Stimulated activated CD8-positive, alpha-beta memory T cell treated with anti-CD3 and anti-CD28 coated beads, Interleukin-15, amount 100 ng/mL, for 4 hours (primary cell): ENCODE measurements around the gene TSPAN8.
"Not testable (repeated sequence)": the region's sequence is repeated elsewhere in the genome, so short reads cannot be mapped to it uniquely, and the experiment has no call there.

Source experiments
- DNase-seq, 2 donors: peaks; one replicate each; pipeline ENCODE4 v3.0.0-alpha.2; 2020; ENCODE audit warnings: low read depth in 2 of 2

The TSPAN8 gene

DNA sequence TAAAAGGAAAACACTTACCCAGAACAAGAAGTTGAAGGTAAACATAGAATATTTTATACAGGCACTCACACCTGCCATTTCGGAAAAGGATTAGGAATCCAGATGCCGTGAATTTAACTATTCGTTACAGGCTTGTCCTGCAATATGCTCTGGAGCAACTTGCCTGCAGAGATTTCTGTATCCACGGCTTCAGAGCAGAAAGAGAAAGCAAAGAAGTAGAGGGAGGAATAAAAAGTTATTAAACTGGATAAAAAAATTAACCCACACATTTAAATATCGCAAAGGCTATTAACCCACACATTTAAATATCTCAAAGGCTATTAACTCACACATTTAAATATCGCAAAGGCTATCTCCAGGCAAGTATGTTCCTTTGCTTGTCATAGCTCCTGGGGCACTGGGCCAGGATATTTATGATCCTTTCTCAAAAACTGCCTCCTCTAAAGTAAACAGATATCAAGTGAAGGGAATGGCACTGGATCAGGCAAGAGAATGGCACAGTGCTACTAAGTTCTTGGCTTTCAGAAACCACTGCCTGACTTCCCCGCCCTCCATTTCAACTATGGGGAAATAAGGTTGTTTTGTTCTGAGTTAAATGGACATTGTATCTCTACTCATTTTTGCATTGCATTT, at the start of gene TSPAN8:
Gene TSPAN8, minus strand, starts transcription at position 399 of the 633 bp plus-strand sequence. Its CDS starts 321 bp downstream, at position 78.
- DNase-seq = no peak

DNA sequence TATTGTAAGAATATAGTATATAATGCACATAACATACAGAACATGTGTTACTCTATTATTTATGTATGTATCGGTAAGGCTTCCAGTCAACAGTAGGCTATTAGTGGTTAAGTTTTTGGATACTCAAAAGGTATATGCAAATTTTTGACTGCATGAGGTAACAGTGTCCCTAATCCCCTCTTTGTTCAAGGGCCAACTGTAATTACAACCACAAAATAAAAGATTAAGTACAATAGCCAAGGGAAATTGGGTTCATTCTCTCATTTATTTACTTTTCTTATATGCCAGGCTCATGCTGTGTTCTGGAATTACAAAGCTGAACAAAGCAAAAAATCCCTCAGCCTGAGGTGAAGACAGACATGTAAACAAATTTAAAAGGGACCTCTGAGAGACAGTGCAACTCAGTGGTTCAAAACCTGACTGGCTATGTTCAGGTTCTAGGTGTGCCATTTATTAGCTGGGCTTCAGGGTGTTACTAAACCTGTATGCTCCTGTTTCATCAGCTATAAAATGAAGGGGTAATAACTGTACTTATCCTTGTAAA, 43.4 kb upstream of the TSPAN8 start:
- no peak for DNase-seq

DNA sequence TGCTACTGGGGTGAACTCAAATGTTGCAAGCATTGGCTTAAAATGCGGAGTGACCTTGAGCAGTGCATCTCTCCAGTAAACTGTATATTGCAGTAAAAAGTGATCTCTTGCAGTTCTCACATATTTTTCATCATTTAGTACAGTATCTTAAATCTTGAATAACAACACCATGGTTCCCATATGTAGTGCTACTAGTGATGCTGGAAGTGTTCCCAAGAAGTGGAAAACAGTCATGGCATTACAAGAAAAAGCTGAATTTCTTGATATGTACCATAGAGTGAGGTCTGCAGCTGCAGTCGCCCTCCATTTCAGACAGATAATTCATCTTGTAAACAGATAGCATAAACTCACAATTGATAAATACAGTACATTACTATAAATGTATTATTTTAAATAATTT, 42.9 kb upstream of the TSPAN8 start:
- no peak for DNase-seq

DNA sequence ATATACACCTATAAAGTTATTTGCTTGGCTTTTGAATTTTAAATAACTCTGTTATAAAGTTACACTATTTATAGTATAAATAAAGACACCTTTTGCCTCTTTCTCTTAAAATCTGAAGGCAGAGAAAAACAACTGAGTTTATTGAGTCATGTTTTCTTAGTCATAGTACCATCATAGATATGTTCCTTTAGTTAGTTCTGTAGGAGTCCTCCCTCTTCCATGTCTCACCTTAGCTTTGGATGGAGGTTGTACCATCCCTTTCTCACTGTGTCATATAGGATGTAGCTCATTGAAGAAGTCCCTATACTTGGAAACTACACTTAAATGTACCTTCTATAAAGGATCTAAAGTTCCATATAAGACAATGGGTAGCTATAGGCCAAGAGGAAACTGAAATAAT, 39.7 kb upstream of the TSPAN8 start:
- no peak for DNase-seq

DNA sequence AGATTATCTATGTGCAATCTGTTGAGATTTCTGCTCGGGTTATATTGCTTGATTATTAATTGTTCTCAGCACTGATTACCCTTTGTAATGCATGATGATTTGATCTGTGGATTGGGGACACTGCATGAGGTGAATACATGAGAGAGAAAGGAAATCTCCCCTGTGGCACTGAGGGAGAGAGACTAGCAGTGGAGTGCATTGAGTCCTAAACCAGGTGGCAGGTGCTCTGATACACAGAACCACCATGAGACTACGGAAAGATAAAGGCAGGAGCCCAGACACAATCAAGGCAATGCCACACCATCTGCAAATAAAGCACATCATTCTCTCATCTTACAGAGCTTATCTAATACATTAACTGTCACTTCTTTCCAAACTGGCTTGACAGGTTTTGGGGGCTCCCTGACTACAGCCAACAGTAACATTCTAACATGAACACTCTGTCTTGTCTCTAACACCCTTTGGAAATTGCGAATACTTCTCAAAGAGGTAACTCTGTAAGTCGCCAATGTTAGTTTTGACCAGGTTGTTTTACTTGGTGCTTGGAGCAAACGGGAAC, 37.6 kb upstream of the TSPAN8 start:
- no peak for DNase-seq

DNA sequence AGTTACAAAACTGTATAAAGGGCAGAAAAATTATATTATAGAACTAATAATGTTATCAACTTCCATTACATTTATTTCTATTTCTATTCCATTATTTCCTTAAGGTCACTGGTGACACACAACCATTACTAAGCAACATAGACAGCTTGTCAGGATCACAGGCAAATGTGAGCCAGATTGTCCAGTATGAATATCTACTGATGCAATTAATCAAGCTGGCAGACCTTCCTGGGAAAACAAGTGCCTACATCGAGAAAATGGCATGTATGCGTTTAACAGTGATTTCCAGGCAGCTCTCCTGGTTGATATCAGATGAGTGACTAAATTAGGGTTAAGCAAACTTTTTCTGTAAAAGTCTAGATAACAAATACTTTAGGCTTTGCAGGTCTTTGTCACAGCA, 36.9 kb upstream of the TSPAN8 start:
- DNase-seq = no peak

DNA sequence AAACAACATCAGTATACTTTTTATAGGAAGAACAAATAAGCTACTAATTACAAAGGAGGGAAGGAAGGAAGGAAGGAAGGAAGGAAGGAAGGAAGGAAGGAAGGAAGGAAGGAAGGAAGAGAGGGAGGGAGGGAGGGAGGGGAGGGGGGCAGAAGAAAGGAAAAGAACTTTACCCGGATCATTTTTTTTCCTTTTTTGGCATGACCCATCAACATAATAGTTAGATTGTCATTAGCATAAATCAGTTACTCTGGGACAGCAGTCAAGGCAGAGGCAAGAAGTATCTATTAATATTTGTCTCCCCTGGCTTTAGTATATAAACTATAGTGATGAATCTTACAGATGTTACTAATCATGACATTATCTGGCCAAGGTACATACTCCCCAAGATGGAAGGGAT, 35.2 kb upstream of the TSPAN8 start:
- DNase-seq = no peak

DNA sequence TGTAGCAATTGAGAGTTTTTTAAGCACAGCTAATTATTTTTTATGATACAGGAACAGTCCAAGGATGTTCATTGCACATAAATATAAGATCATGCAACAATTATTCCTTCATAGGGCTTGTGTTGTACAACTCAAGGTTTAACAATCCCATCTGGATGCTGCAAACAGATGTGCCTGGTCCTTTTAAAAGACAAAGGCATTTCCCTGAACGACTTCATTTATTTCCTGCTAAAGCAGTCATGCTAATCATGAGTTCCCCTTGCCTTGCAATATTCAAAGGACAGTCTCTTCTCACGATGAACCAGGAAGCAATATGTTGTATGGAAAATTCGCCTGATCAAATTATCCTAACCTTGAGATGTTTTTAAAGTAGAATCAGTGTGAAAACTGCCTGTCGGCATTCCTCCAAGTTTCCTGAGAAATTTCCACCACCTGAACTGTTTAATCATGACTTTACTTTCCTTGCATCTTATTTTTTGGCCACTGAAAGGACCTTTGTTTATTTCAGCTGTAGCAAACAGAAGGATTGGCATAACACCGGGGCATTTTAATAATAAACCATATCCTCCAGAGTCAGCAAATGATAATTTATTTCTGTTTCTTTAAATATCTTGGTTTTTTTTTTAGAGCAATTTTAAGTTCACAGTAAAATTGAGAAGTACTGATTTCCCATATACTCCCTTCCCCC, 33.9 kb upstream of the TSPAN8 start:
- no peak for DNase-seq

DNA sequence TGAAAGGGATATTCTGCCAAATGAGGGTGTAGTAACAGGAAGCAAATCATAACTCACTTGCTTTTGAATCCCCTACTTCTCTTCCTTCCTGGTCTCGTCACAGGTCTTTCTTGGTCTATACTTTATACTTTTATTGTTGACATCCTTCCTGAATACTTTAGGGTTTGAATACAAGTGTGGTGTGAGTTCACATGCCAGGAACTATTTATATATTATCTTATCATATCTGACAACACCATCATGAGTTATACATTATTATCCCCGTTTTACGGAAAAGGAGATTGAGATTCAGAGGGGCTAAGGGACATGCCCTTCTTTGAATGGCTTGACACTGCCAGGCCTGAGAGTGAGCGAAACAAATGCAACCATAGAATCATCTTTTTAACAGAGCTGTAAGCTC, 33.0 kb upstream of the TSPAN8 start:
- DNase-seq = no peak

DNA sequence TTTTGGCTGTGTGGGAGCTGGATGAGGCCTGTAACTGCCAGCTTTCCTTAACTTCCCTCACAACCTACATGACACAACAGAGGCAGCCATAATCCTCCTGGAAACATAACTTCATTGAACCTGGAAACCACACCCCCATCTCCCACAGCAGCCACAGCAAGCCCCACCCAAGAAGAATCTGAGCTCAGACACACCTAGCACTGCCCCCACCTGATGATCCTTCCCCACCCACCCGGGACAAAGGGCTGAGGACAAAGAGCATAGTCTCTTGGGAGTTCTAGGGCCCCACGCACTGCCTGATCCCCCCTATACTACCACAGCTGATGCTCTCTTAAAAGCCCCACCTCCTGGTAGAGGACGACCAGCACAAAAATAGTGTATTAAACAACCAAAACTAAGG, 29.6 kb upstream of the TSPAN8 start:
- no peak for DNase-seq

DNA sequence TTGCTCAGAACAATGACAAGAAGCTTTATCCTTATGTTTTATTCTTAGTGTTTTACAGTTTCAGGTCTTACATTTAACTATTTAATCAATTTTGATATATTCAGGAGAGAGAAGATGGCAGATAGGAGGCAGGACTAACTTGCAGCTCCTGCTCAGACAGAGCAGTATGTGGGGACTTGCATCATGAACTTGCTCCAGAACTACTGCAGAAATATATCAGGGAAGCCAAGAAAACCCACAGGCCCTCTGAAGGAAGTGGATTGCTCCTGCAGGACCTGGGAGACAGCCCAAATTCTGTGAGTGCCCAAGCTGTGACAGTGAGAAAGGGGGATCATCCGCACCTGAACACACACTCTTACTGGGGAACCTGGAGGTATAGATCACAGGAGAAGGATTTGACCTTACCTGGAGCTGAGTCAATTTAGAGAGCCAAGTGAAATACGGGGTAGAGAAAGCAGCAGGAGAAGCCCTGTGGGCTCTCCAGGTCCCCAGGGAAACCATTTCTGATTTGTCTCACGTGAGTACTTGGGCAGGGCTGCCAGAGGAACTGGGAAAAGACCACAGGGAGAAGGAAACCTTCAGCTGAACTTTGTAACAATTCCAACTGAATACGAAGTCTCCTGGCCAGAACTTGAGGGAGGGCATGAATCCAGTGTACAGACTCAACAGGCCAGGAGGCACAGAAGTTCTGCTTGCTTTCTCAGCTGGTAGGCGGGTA, 28.9 kb upstream of the TSPAN8 start:
- no peak for DNase-seq

DNA sequence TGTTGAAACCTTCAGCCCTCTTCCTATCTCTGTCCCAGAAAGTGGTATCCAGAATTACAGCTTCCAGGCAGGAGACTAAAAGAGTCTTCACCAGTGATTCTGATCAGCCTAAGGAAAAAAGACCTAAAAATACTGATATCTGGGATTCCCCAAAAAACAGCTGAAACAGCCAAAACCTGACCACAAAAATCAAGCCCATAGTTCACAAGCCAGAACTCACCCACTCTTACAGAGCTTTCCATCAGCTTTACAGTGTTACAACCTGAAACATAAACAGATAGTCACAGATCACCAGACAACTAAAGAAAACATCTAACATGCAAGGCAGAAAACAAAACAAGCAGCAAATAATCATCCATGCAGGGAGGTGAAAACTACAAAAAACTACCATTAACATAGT, 26.0 kb upstream of the TSPAN8 start:
- no peak for DNase-seq

DNA sequence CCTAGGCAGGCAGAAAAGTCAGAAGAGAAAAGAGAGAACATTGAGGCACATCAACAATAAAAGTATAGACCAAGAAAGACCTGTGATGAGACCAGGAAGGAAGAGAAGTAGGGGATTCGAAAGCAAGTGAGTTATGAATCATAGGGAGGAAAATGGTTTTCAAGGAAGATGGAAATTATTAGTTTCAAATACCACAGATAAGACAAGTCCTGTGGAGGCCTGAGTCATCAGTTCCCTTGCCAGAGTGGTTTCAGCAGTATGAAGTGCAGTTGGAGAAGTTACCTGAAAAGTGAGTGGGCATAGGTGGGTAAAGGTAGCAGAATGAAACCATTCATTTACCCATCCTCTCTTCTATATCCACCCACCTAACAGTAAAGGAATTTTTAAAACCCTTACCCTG, 25.2 kb upstream of the TSPAN8 start:
- DNase-seq = no peak

DNA sequence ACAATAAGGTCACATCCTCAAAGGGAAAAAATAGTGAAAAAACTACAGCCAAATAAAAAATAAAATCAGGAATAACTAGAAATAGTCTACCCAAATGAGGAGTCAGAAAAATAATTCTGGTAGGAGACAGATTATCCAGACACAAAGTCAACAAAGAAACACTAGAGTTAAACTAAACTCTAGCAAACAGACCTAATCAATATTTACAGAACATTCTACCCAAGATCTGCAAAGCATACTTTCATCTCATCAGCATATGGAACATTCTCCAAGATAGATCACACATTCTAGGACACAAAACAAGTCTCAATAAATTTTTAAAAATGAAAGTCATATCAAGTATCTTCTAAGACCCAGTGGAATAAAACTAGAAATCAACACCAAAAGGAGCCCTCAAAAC, 20.4 kb upstream of the TSPAN8 start:
- no peak for DNase-seq

DNA sequence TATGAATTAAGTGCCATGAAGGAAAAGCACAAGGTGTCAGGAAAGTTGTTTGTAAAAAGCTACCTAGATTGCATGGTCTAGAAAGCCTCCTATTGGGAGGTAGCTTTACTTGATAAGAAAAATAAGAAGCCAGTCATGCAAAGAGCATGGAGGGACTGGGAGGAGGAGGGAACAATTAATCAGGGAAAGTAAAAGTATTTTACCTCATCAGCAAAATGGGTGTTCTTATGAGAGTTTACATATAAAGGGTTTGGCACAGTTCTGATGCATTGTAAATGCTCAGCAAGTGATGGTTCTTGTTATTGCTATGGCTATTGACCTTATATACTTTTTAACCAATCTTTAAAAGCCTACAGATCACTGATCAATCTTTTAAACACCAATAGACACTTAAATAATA, 17.0 kb upstream of the TSPAN8 start:
- DNase-seq = no peak

DNA sequence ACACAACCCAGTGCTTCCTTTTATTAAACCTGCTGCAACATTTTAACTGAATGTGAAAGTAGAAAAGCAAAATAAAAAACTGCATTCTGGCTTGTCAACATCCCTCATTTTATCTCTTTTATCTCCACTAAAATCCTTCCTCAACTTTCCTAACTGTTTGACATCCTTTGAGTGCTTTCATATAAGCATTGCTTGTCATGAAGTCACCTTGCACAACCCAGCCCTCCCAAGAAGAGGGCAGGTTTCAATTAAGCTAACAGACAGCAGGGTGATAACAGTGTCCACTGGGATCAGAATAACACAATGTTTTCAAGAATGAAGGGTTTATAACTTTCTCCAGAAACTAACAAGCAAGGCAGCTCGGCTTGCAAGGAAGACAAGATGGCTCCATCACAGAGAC, 16.3 kb upstream of the TSPAN8 start:
- no peak for DNase-seq

DNA sequence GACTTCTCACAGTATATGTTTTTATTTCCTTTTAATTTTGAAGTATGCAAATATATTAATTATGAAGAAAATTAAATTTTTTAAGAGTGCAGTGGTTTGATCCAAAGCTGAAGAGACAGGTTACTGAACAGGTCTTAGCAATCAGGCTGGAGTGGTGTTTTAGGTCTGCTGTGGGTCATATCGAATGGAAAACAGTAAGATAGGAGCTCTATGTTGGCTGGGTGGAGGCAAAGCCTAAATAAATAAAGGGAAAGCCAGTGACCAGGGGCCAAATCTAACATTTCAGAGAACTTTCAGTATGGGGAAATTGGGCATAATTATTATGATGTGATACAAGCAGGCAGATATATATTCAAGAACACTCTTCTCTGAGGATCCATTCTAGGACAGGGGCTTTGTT, 12.7 kb upstream of the TSPAN8 start:
- no peak for DNase-seq

DNA sequence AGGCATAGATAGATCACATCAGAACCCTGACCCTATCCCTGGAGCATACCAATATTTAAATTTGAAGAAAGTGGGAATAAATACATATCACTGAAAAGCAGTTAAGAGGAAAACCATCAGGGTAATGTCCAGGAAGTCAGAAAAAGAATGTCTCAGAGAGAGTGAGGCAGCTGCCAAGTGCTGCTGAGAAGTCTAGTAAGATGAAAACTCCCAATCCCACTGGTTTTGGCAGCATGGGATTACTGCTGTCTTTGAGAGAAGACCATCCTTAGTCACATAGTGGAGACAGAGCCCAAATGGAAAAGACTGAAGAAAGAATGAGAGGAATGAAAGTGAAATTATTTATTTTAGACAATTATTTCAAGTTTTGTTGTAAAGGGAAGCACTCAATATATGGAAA, 11.5 kb upstream of the TSPAN8 start:
- DNase-seq = no peak

DNA sequence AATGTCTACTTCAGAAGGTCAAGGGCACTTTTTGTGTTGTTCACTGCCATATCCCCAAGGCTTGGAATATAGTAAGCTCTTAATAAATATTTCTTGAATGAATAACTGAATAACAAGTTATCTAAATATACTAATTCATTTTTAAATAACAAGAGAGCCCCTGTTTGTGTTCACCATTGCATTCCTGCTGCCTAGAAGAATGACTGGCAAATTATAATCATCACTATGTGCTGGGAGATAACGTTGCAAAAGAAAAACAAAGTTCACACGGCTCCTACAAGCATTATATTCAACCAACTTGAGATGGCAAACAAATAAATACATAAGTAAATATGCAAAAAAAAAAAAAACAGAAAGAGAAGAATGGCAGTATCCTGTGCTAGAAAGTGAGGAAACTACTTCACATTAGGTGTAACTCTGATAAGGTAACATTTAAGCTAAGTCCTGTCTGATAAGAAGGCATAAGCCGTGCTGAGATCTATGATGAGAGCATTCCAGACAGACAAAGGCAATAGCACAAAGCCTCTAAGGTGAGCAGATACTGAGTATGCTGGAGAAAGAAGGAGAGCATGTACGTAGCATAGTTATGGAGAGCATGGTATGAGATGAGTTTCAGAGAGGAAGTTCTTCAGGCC, 9.2 kb upstream of the TSPAN8 start:
- DNase-seq = no peak

DNA sequence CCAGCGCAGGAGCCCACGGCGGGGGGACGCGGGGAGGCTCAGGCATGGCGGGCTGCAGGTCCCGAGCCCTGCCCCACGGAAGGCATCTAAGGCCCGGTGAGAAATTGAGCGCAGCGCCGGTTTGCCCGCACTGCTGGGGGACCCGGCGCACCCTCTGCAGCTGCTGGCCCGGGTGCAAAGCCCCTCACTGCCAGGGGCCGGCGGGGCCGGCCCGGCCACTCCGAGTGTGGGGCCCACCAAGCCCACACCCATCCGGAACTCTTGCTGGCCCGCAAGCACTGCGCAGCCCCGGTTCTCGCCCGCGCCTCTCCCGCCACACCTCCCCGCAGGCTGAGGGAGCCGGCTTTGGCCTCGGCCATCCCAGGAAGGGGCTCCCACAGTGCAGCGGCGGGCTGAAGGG, 8.5 kb upstream of the TSPAN8 start:
- DNase-seq = no peak

DNA sequence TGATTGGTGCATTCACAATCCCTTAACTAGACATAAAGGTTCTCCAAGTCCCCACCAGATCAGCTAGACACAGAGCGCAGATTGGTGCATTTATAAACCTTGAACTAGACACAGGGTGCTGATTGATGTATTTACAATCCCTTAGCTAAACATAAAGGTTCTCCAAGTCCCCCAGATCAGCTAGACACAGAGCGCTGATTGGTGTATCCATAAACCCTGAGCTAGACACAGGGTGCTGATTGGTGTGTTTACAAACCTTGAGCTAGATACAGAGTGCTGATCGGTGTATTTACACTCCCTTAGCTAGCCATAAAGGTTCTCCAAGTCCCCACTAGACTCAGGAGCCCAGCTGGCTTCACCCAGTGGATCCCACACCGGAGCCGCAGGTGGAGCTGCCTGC, 8.0 kb upstream of the TSPAN8 start:
- DNase-seq = not testable (repeated sequence)

DNA sequence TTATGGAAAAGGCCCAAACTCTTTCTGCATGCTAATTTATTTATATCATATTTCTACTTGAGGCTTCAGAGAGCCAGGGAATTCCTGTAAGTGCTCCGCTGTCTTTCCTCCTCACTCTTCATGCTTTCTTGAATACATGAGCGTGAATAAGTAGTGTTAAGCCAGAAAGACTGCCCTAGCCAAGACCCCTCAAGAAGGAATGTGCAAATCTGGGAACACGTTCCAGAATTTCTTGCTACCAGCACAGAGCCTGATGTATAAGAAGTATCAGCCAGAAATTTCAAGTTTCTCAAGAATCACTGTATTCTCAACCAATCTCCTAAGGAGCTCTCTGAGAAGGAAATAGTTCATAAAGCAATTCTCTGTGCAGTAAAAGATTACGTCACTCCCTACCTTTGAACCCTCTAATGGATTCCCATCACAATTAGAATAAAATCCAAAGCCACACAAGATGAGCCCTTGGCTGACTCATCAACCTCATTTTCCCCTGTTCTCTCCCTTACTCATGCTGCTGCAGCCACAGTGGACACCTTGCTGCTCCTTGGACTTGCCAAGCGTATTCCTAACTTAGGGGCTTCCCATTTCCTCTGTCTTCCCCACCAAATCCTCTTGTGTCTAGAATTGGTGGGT, 6.9 kb upstream of the TSPAN8 start:
- no peak for DNase-seq
